Activated T-helper 9 cell treated with anti-CD3 and anti-CD28 coated beads, Interleukin-2, amount 50 U/mL, for 16 hours (primary cell): ENCODE measurements around the gene ARL15.
"Not testable (repeated sequence)": the region's sequence is repeated elsewhere in the genome, so short reads cannot be mapped to it uniquely, and the experiment has no call there.

Experiments used
- DNase-seq: peaks from one replicate; pipeline ENCODE4 v3.0.0-alpha.2; 2020; ENCODE audit warnings: low read depth

The ARL15 gene

DNA sequence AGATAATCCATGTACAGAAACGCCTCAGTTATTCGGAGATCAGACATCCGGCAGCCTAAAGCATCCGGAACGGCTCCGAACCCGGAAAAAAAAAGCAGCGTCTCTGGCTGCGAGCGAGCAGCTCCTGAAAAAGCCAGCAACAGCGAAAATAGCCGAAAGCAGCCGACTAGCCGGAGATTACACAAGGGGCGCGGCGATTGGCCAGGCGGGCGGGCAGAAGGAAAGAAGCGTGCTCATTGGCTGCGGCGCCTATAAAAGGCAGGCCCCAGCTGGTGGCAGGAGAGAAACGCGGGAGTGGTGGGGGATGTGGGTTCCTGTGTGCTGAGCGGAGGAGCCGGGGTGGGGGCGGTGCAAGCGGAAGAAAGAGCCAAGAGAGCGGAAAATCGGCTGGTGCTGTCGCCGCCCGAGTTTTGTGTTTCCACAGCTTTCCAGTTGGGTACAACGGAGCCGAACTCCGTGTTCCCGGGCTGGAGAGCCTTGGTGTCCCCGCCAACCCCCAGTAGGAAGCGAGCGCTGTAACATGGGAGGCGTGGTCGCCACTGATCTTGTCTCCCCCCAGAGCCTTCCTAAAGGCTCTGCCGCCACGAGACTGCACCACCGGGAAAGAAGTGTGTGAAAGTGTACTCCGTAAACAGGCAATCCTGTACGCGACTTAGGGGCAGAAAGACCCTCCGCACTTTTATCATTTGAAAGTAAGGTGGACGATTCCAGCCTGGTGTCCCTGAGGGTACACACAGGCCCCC is at the start of gene ARL15:
TSS of gene ARL15 (minus strand) at position 141 of the 743 bp plus-strand sequence.
- peak; percentile 96 for DNase-seq

DNA sequence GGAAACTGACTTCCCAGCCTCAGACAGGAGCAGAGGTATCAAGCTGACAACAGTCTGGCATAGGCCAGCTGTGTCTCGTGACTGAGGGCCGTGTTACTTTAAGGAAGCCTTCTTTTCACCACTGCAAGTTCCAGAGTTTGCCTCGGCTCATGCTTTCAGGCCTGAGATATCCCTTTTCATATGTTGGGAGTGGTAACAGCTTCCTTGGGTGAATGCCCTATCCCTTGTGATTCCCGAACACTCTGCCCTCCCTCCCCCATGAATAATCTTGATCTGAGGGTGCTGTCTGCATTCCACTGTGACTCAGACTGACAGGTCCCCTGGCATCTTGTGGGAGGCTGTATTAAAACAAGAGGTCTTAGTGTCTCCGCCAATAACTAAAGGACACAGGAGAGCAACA is 49.7 kb upstream of the ARL15 start:
- no peak for DNase-seq

DNA sequence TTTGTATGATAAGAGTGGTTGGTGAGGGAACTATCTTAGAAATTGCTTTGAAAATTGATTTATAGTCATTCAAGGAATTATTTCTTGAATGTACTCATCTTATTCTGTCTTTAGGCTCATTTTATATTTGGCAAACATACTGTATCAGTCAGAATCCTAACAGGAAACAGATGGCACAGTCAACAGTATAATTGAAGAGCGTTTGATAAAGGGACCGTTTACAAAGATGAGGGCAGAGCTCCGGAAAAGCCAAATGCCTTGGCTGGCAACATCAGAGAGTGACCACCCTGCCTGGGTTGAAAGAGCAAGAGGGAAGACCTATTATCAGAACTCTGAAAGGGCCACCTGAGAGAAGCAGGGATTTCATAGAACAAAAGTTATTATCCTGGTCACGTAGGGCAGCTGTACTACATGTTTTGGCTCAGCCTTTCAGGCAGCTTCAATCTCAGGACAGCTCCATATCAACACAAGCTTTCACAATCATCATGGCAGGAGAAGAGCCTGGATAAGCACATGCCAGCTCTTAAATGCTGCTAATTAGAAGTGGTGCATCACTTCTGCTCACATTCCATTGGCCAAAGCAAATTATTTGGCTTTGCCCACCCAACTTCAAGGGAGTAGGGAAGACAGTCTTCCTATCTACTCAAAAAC is 47.2 kb upstream of the ARL15 start:
- DNase-seq = no peak

DNA sequence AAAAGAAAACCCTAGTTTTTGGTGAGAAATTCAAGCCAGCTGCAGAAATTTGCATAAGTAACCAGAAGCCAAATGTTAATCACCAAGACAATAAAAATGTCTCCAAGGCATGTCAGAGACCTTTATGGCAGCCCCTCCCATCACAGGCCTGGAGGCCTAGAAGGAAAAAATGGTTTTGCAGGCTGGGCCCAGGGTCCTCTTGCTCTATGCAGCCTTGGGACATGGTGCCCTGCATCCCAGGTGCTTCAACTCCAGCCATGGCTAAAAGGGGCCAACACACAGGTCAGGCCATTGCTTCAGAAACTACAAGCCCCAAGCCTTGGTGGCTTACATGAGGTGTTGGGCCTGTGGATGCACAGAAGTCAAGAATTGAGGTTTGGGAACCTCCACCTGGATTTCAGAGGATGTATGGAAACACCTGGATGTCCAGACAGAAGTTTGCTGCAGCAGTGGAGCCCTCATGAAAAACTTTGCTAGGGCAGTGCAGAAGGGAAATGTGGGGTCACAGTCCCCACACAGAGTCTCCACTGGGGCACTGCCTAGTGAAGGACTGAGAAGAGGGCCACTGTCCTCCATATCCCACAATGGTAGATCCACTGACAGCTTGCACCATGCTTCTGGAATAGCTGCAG is 43.7 kb upstream of the ARL15 start:
- not testable (repeated sequence) for DNase-seq

DNA sequence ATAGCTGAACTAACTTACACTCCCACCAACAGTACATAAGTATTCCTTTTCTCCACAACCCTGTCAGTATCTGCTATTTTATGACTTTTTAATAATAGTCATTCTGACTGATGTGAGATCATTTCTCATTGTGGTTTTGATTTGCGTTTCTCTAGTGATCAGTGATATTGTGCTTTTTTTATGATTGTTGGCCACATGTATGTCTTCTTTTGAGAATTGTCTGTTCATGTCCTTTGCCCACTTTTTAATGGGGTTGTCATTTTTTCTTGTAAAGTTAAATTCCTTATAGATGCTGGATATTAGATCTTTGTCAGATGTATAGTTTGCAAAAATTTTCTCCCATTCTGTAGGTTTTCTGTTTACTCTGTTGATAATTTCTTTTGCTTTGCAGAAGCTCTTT is 42.2 kb upstream of the ARL15 start:
- DNase-seq = not testable (repeated sequence)

DNA sequence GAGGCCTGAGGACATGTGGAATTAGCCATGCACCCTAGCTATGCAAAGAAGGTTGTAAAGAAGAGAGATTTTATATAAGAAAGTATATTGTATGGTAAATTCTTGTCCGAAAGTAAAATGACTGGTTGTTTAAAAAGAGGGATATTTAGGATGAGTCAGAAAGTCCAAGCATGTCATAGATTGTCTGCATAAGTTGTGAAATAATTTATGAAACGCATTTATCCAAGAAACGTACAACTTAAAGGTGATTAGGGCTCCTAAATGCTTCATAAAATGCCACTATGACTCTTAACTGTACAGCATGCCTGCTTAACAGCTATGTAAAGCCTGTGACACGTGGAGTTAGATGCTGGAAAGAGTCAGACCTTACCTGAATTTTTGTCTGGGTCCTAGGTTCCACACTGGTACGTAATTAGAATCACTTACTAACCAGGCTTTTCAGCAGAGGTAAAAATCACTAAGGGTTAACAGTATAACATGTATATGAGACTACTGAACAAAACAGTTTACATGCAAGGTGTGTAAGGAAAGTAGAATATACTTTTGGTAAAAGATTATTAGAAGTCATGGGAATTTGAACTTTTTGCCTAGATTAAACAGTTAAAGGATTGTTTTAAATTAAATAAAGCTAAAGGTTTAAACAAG is 37.0 kb upstream of the ARL15 start:
- no peak for DNase-seq

DNA sequence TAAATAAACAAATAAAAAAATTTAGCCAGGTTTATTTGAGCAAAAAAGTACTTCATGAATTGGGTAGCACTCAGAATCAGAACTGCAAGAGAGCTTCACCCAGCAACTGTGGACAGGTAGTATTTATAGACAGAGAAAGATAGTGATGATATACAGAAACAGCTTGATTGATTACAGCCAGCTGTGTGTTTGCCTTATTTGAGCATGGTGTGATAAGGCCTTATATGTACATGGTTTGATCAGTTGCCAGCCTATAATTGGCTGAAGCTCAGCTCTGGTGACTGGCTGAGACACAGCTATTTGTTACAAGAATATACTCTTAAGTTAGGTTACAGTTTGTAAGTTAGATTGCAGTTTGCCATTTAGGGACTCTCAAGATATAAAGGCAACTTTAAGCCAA is 34.3 kb upstream of the ARL15 start:
- no peak for DNase-seq

DNA sequence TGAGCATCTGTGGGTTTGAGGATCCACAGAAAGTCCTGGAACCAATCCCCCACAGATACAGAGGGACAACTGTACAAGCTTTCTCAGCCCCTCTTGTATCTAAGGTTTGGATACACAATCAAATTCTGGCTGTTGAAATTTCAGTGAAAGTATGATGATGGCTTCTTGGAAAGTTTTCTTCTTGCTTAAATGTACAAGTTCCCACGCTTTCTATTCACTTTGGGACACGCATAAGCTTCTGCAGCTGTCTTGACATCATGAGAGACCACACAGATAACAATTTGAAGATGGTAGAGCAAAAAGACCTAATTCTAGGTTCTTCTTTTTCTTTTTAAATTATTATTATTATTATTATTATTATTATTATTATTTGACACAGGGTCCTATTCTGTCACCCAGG is 31.6 kb upstream of the ARL15 start:
- no peak for DNase-seq

DNA sequence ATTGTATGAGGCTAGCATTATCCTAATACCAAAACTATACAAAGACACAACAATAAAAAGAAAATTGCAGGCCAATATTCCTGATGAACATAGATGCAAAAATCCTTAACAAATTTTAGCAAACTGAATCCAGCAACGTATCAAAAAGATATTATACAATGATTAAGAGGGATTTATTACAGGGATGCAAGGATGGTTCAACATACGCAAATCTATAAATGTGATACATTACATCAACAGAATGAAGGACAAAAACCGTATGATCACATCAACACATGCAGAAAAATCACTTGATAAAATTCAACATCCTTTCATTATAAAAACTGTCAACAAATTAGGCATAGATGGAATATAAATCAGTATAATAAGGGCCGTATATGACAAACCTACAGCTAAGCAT is 27.1 kb upstream of the ARL15 start:
- DNase-seq = no peak

DNA sequence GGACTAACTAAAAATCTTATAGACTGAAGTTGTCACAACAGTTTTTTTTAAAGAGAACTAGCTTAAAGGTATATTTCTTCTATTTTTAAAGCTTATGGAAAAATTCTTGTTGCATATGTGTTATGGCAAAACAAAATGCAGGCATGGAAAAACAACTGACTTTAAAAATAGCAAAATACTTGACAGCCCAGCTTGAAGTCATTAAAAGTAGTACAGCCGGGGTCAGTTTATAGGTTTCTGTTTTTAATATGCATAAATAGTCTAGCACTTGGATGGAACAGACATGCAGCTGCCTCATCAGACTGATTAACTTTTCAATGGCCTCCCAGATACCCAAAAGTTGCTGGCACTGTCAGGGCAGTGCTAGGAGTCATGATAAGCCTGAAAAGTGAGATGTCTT is 22.3 kb upstream of the ARL15 start:
- no peak for DNase-seq

DNA sequence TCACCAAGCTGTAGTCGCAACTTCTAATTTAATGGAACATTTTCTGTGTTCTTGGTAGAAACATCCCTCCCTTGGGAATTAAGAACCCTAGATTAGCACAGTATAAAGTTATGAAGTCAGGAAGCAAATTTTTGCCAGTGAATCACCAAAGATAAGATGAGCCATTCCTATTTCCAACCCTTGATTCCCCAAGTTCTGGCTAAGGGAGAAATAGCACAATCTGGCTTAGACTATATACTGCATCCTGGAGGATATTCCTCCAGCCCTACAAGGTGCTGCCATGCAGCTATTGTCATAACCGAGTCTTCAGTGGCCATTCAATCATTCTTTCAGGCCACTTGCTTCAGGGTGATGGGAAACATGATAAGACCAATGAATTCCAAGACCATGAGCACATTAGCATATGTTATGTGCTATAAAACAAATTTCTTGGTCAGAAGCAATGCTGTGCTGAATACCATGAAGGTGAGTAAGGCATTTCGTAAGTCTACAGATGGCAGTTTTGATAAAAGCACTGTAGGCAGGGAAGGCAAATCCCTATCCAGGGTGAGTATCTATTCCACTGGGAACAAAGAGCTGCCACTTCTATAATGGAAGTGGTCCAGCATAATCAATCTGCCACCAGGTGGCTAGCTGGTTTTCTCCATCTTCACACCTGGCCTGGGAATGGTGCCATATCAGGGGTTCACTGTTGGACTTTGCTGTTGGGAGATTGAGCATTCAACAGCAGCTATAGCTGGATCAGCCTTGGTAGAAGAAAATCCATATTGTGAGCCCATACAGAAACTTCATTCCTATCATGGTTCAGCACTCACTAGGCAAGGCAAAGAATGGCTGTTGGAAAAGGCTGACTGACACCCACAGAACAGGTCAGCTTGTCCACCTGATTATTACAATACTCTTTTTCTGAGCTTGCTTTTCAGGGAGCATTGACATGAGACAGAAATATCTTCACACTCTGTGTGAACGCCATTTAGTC is 19.6 kb upstream of the ARL15 start:
- DNase-seq = no peak

DNA sequence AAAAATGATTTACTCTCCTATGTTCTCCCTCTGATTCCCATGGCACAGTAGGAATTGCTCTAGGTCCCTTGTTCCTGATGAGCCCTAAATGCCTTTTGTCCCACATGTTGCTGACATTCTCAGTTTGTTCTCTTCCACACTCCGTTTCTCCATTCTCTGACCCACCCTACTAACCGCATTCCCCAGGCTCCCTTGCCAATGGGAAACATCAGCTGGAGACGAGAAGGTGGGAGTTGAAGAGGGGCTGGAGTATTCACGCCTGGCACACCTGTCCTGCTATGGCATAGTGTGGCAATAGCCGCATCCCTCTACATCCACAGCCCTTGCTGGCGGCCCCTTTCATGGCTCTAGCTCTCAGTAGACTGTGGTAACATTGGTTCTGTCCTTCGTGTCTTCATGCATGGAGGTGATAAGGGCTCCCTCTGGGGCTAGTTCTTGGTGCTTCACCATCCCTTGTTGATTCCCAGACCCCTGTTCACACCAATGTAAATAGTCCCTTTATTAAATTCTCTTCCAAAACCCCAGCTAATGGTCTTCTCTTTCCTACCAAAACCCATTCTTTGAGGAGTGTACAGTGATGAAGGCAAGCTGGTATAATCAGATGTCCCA is 16.4 kb upstream of the ARL15 start:
- no peak for DNase-seq

DNA sequence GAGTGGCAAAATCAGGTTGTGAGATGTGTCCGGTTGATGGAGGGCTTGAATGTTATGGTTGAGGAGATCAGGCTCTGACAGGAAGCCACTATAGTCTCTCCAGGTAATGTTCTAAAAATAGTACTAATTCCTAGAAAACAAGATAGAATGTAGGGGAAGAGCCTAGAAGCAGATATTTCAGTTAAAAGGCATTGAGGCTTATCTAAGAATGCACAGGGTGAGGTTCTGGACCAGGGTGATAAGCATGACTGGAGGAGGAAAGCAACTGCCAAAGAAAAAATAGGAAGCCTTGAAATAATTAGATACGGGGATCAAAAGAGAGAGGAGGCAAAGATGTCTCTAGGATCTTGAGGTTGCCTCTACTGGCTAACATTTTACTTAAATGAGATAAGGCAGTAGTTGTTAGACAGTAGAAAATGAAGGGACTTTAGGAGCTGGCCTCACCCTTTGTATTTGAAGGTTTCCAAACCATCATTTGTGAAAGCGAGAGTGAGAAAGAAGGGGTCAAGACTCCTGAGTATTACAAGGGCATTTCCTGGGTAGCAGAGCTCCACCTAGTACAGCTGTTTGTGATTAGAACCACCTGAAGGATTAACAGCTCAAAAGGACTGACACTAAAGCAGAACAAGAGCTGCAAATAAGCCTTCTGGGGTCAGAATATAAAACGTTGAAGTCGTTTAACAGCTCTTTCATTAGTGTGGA is 15.4 kb upstream of the ARL15 start:
- no peak for DNase-seq

DNA sequence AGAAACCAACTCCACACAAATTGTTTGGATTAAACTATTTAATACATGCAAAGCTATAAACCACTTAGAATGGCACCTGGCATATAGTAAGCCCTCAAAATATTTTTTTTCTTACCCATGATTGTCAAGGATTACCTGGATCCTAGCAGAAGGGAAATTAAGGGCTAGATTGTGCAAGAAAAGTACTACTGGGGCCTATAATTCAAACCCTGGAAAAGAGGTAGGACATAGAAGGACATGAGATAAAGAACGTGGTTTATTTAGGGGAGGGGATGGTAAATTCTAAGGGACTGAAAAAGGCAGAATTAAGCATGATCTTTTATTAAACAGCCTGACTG is 14.9 kb upstream of the ARL15 start:
- DNase-seq = no peak

DNA sequence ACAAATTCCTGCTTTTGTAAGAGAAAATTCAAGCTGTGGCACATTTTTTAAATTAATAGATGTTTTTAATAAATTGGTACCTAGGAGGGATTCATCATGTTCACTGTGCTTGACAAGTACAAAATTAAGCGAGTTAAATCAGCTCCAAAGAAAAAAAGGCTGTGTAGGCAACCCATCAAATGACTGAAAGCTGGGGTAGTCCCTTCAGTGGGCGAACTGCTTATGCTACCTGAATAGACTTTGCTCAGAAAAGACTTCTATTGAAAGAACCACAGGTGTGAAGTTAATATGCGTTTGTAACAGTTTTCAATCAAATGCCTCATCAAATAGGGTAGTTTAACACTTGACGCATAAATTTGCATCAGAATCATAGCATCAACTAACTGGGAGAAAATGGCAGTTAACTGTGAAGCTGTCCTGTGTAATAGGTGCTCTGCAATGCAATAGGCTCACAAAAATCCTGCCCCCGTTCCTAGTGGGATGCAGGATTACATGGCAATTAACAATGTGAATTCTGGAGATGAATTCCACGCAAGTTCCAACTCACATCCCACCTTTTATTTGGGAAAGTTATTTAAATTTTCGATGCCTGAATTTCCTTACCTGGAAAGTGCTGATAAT is 14.4 kb upstream of the ARL15 start:
- DNase-seq = no peak

DNA sequence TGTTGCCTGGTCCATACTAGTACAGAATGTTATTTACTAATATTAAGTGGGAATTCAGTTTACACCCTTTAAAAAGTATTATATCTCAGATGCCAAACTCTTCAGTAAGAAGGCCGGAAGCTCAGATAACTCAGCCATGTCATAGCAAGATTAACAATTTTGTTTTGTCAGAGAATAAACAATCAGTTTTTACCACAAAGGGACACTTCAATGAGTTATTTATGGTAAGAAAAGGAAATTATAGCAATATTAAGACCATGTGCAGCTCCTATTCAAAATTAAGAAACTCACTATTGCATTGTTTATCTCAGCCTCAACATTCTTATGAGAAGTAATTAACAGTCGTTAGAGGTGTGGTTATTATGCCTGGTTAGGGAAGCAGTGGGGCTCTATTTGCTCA is 13.1 kb upstream of the ARL15 start:
- no peak for DNase-seq

DNA sequence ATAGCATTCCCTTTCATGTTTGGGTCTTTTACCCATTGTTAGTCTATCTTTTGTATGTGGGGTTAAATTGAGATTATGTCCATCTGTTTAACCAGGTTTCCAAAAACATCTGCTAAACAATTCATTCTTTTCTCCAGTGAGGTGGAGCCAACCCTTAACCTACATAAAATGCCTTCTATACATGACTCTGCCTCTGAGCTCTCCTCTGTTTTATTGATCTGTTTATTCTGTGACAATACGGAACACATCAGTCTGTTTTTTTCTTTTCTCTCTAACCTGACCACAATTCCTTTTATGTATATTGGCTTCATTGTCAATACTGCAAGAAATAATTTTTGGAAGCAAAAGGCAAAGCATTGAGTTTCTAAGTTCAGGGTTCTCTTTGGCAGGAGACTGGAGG is 9.9 kb upstream of the ARL15 start:
- DNase-seq = no peak

DNA sequence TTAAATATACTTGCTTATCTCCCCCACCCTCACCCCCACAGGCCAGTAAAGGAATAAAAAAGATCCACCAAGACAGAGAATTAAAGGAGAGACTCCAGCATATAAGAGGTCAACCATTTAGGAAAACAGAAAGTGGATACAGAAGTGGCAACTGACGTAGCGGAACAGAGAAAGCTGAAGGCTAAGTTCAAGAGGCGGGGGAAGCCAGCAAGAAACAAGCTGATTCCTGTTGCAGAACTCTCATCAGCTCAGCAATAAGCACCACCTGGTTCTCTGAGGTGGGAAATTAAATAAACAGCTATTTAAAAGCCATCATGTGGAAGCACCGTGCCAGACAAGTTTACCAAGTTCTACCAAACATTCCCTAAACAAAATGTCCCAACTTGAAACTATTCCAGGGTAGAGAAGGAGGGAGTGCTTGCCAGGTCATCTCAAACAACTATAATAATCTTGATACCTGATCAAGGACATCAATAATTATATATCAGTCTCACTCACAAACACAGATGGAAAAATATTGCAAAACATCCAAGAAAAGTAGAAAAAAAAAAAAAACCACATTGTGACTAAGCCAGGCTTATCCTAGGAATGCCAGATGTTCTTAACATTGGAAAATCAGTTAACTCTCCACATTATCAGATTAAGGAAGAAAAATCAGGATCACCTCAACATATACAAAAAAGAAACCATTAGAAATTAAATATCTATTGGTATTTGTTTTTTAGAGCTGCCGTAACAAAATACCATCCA is 7.3 kb upstream of the ARL15 start:
- no peak for DNase-seq

DNA sequence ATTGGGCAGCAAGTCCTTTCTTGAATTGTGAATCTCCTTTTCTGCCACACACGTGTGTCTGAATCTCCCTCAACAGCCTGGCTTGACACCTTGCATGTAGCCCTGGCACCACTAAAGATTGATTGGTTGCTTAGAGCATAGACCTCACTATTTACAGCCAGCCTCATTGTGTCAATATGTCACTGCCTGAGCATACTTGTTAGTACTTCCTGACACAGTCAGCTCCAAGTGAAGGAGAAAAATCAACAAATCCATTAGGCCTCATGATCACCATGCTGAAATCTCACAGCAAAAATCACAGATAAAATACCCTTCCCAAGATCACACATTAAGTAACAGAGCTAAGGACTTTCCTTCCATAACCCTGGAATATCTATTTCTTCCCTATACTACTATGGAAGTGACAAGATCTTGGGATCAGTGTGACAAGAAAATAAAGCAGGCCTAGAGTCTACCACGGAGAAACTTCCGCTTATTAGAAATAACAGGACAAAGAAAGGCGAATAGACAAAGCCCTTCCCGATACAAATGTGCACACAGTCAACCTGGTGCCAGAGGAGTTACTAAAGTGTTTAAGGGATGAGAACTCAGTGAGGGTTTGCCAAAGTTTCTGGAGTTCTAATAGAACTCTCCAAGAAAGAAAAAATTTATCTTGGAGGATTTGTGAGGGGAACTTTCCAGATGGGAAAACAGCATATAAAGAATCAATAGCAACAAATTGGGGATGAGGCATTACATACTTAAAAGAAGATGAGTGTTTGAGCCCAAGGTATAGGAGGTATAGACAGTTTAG is 5.6 kb upstream of the ARL15 start:
- no peak for DNase-seq
